Posterior cingulate gyrus (tissue), 11 donors: ENCODE data around the gene TMEM115.

Source experiments
- DNase-seq, 10 donors: peaks; one replicate each; pipeline versions ENCODE4 v3.0.0 to v3.0.0-alpha.2; 2020 to 2021; ENCODE audit warnings: mixed read lengths in 3 of 10
- intact Hi-C: fragments of 100-400 bp; cut with DNase I; formaldehyde crosslinking; loops from one replicate; pipeline ENCODE4 v1.15.1; 2023

The TMEM115 gene

DNA sequence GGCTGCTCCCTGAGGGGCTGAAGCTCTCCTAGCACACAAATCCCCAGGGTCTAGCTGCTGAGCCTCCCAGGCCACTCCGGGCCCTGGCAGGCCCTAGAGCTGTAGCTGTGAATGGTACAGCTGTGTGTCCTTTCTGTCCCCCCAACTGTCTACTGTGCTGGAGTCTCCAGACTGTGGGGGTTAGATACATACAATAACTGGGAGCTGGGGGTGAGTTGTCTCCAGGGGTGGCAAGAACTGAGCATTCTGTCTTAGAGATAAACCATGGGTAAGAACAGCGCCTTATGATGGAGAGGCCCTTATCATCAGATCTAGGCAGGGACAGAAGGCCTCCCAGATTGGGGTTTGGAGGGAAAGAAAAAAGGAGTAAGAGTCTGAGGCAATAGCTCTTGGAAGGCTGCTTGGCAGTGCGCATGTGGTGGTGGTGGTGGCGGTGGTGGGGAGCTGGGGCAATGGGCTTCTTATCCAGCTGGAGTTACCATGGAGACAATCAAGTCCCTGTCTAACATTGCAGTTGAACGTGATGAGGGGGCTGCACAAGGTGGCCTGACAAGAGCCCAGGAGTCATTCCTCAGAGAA, 5.0 kb downstream of the TMEM115 start:
- intact Hi-C loops, result no loop called here

DNA sequence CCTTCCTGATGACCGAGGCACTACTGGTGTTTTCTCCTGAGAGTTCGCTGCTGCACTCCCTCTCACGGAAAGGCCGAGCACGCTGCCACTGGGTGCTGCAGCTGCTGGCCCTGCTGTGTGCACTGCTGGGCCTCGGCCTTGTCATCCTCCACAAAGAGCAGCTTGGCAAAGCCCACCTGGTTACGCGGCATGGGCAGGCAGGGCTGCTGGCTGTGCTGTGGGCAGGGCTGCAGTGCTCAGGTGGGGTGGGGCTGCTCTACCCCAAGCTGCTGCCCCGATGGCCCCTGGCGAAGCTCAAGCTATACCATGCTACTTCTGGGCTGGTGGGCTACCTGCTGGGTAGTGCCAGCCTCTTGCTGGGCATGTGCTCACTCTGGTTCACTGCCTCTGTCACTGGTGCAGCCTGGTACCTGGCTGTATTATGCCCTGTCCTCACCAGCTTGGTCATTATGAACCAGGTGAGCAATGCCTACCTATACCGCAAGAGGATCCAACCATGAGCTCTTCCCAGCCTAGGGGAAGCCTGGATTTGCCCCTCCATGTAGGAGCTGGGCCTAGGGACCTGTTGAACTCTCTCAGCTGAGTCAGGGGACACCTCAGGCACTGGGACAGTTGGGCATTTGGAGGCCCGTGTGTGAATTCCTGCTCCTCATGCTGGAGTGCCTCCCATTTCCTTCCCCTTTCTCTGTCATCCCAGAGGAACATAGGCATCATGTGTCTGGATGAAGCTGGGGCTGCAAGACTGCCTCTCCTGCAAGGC, 5.9 kb downstream of the TMEM115 start:
- intact Hi-C loops, result no loop called here
- no peak for DNase-seq

More for the DNA sequence above, 5.0 kb downstream of the TMEM115 start:
- DNase-seq, result no peak

DNA sequence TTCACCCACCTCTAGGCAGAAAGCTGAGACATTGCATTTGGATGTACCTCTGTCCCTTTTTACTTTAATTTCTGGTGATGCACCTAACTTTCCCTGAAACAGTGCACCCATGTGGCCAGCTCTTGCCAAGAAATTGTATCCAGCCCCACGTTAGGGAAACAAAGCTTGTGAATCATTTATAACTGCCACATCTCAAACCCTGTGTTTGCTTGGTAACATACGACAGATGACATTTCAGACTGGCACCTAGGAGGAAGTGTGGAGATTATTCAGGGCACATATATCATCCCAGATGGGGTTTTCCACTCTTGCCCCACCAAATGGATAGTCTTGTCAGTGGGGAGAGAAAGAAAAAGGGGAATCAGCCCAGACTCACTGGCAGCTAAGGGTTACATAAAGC, 6.5 kb downstream of the TMEM115 start:
- intact Hi-C loops, result no loop called here

GRCh38 chr3:50351323-50351697, 8.0 kb downstream of the TMEM115 start:
- intact Hi-C loops, result loop anchor here (1.0 kb wide), 1 partner anchor 8 kb away; the partner anchor contains the start of gene TMEM115
- DNase-seq, result peak in 1 of 10 donors; percentile 78

More for the DNA sequence above, 6.5 kb downstream of the TMEM115 start:
- DNase-seq, result no peak

DNA sequence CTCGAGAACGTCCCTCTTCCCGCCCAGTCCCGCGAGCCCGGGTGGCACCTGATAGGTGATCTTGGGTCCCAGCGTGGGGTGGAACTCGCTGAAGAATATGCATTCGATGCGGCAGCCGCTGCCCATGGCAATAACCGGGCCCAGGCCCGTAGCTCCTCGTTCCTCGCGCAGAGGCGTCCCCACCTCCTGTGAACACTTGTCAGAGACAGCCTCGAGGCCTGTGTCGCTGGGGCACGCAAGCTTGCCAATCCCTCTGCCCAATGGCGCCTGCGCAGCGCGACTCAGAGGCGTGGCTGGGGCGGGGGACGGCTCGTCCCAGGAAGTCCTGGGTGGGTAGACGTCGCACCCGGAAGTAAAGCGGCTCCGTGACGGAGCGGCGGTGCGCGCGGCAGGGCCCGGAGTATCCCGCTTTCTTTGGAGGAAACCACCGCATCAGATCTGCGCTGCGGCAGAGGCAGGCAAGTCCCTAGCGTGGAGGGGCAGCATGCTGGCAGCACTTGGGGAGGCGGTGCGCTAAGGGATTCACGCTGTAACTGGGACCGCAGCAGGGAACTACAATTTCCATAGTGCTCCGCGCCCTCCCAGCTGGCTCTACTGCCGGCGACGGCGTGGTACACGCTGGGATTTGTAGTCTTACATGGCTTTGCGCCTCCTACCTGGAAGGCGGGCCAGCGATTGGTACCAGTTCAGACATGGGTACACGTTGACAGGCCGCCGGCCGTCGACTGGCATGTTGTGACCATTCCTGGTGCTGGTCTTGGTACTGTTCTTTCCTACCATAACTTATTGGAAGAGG, 8.6 kb downstream of the TMEM115 start, which contains the start of the genes CYB561D2 and NPRL2:
Gene CYB561D2 (plus strand): TSS at position 336 of the 796 bp plus-strand sequence. CDS start 572 bp downstream, outside the sequence.
Gene NPRL2 (minus strand): TSS at position 249 of the 796 bp plus-strand sequence. CDS start 123 bp downstream, at position 126.
- peak; percentile 99 to 100 (median 99) for DNase-seq
- intact Hi-C loops, result loop anchor here (1.0 kb wide), 1 partner anchor 9 kb away; the partner anchor contains the start of gene TMEM115

DNA sequence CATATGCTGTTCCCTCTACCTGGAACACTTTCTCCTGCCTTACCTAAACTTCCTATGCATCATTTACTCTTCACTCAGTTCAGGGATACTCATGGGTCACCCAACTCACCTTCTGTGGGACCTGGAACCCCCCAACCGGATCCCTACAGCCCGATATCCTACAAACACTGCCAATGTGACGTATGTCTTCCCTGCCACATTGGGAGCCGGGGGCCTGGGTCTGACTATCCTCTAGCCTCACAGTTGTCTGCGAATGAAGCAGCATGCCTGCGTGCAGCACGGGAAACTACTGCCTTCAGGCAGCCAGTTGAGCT, 9.2 kb downstream of the TMEM115 start:
- DNase-seq, result no peak
- intact Hi-C loops, result no loop called here

GRCh38 chr3:50347187-50347813, 12.0 kb downstream of the TMEM115 start:
- peak in 8 of 10 donors; percentile 62 to 96 (median 72) for DNase-seq
- intact Hi-C loops, result loop anchor here (1.0 to 5.0 kb wide), 2 partner anchors 195 to 265 kb away; partner anchors contain the start of gene CISH

DNA sequence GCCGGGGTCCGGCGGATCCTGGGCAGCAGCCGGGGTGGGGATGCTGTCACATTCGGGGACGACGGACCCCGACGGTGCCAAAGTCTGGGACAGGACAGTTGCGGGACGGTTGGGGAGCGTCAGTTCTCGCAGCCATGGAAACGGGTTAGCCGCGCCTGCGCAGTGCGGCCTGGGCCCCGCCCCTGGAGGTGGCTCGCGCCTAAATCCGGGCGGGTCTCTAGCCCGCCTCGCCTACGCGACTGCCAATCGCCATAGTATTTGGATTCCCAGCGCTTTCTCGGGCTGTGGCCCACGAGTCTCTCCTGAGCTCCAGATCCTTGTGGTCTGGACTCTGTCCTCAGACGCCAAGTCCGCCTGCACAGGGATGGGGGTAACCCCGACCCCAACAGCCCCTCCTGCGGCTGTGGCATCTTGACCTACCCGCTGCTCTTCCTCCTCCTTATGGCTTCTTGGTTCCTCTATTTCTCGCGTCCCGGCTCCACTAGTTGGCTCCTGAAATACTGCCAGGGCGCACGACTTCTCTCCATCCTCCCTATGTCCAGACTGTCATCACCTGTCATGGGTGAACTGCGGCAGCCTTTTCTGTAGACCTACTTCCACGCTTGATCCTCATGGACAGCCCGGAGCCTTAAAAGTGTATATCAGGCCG, 13.6 kb downstream of the TMEM115 start, which contains the start of gene ZMYND10:
Gene ZMYND10 (minus strand): TSS at position 147 of the 649 bp plus-strand sequence. CDS start 153 bp downstream, outside the sequence.
- intact Hi-C loops, result loop anchor here (5.0 kb wide), 1 partner anchor 267 kb away; the partner anchor contains the start of gene CISH
- peak in 7 of 10 donors; percentile 32 to 93 (median 63) for DNase-seq

GRCh38 chr3:50345008-50345407, 14.3 kb downstream of the TMEM115 start:
- no peak for DNase-seq
- intact Hi-C loops, result loop anchor here (5.0 kb wide), 1 partner anchor 267 kb away; the partner anchor contains the start of gene CISH

- no peak for DNase-seq
- intact Hi-C loops, result no loop called here
These were observed 16.3 kb downstream of the TMEM115 start for GRCh38 chr3:50342813-50343633.

GRCh38 chr3:50341996-50342650, 17.2 kb downstream of the TMEM115 start:
- intact Hi-C loops, result no loop called here

GRCh38 chr3:50341537-50341936, 17.8 kb downstream of the TMEM115 start:
- intact Hi-C loops, result no loop called here
- DNase-seq, result no peak

More at GRCh38 chr3:50341996-50342650, 17.2 kb downstream of the TMEM115 start:
- DNase-seq, result no peak

DNA sequence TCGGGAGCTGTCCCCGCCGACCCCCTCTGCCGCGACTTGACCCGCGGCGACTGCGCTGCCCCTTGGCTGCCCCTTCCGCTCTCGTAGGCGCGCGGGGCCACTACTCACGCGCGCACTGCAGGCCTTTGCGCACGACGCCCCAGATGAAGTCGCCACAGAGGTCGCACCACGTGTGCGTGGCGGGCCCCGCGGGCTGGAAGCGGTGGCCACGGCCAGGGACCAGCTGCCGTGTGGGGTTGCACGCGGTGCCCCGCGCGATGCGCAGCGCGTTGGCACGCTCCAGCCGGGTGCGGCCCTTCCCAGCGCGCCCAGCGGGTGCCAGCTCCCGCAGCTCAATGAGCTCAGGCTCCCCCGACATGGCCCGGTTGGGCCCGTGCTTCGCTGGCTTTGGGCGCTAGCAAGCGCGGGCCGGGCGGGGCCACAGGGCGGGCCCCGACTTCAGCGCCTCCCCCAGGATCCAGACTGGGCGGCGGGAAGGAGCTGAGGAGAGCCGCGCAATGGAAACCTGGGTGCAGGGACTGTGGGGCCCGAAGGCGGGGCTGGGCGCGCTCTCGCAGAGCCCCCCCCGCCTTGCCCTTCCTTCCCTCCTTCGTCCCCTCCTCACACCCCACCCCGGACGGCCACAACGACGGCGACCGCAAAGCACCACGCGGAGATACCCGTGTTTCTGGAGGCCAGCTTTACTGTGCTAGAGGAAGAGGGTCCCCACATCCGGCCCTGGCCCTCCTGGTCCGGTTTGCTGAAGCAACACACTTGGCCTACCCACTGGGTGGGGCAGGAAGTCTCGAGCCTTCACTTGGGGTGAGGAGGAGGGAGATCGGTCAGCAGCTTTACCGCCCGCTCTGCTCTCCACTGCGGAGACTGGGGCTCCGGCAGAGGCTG, 18.6 kb downstream of the TMEM115 start, which contains the start of gene RASSF1:
Gene RASSF1 (minus strand): TSS at position 389 of the 882 bp plus-strand sequence. CDS start 31 bp downstream, at position 358.
- peak in 1 of 10 donors; percentile 73 for DNase-seq
- intact Hi-C loops, result no loop called here

DNA sequence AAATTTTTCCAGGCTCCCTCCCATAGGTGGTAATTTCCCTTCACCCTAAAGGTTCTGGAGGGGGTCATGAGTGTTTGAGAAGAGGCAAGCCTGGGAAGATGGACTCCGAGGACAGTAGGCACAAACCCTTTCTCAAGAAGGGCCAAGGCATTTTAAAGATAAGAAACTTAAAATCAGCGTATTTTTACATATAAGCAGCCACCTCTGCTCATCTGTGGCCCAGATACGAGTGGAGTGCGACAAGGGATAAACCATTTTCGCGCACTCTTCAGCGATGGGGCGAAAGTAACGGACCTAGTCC, 19.2 kb downstream of the TMEM115 start:
- no peak for DNase-seq
- intact Hi-C loops, result no loop called here

GRCh38 chr3:50339485-50340146, 19.7 kb downstream of the TMEM115 start:
- no peak for DNase-seq
- intact Hi-C loops, result no loop called here

- no peak for DNase-seq
- intact Hi-C loops, result no loop called here
These were observed 20.4 kb downstream of the TMEM115 start for GRCh38 chr3:50338965-50339364.
